22Rv1 (cell line): Measurements from ENCODE around the gene COLQ.

ENCODE experiments used
- ZFX ChIP-seq: fragments of 450-650 bp; IDR thresholded peaks from 2 replicates; pipeline ENCODE4 v1.6.1; 2017; ENCODE audit warnings: antibody characterized with exemption, borderline replicate concordance
- TF ChIP-seq, protein P1 (sequence below): fragments of 450-650 bp; IDR thresholded peaks from 2 replicates; pipeline ENCODE4 v1.5.1; 2017; ENCODE audit warnings: mild to moderate bottlenecking

DNA sequence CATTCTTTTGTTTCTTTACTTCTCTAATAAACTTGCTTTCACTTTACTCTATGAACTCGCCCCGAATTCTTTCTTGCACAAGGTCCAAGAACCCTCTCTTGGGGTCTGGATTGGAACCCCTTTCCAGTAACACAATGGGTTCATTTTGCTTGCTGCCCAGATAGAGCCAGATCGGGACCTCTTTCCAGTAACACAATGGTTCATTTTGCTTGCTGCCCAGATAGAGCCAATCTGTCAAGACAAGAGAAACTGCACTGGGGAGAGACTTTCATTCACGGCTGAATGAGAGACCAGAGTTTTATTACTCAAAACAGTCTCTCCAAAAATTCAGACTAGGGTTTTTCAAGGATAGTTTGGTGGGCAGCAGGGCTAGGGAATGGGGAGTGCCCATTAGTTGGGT is 119.6 kb downstream of the COLQ start:
- TF ChIP-seq, protein P1, sequence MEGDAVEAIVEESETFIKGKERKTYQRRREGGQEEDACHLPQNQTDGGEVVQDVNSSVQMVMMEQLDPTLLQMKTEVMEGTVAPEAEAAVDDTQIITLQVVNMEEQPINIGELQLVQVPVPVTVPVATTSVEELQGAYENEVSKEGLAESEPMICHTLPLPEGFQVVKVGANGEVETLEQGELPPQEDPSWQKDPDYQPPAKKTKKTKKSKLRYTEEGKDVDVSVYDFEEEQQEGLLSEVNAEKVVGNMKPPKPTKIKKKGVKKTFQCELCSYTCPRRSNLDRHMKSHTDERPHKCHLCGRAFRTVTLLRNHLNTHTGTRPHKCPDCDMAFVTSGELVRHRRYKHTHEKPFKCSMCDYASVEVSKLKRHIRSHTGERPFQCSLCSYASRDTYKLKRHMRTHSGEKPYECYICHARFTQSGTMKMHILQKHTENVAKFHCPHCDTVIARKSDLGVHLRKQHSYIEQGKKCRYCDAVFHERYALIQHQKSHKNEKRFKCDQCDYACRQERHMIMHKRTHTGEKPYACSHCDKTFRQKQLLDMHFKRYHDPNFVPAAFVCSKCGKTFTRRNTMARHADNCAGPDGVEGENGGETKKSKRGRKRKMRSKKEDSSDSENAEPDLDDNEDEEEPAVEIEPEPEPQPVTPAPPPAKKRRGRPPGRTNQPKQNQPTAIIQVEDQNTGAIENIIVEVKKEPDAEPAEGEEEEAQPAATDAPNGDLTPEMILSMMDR: no peak
- TF ChIP-seq ZFX: no peak
